Common myeloid progenitor, CD34-positive (primary cell): ENCODE measurements around the gene PRR29.
"Not testable (repeated sequence)": the region's sequence is repeated elsewhere in the genome, so short reads cannot be mapped to it uniquely, and the experiment has no call there.

Experiments used
- CTCF ChIA-PET: fragments of 350-600 bp; sonication (Branson Sonifier 250); formaldehyde crosslinking; loops from one replicate; lab custom pipeline; 2021; ENCODE audit warnings: antibody characterized with exemption; lab: Charles Lee
- POLR2A ChIA-PET: fragments of 350-600 bp; sonication (Branson Sonifier 250); formaldehyde crosslinking; loops from one replicate; lab custom pipeline; 2021; ENCODE audit warnings: antibody characterized with exemption; lab: Charles Lee
- DNase-seq, 3 donors: peaks; one replicate each; pipeline versions ENCODE4 v3.0.0 to v3.0.0-alpha.2; 2013
- H3K27ac ChIP-seq, 2 experiments: 1 replicate in 1 of 2; 2 replicates in 1 of 2; pipeline ENCODE4 v1.7.0; 2013; ENCODE audit warnings: inconsistent platforms in 2 of 2, low read length in 2 of 2, mild to moderate bottlenecking in 2 of 2, low read depth in 1 of 2, moderate library complexity in 1 of 2; ENCODE audit not compliant: severe bottlenecking in 2 of 2, insufficient read depth in 1 of 2, poor library complexity in 1 of 2
- H3K27me3 ChIP-seq, 5 experiments: replicated peaks in 2 of 5; 1 replicate in 3 of 5; 2 replicates in 2 of 5; pipeline versions ENCODE4 v1.6.1 to v1.7.0; 2013; ENCODE audit warnings: low read length in 4 of 5, mild to moderate bottlenecking in 2 of 5, moderate library complexity in 2 of 5, inconsistent platforms in 1 of 5; ENCODE audit not compliant: insufficient read depth in 5 of 5, control insufficient read depth in 4 of 5
- H3K36me3 ChIP-seq, 4 experiments: 1 replicate in 2 of 4; 2 replicates in 2 of 4; pipeline versions ENCODE4 v1.6.1 to v1.7.0; 2013; ENCODE audit warnings: low read length in 3 of 4, control low read depth in 1 of 4, mild to moderate bottlenecking in 1 of 4; ENCODE audit not compliant: control insufficient read depth in 4 of 4, insufficient read depth in 4 of 4
- H3K4me1 ChIP-seq, 4 experiments: 1 replicate in 3 of 4; 2 replicates in 1 of 4; pipeline versions ENCODE4 v1.6.1 to v1.7.1; 2013; ENCODE audit warnings: low read length in 3 of 4, mild to moderate bottlenecking in 3 of 4, control low read depth in 1 of 4, inconsistent platforms in 1 of 4, moderate library complexity in 1 of 4; ENCODE audit not compliant: control insufficient read depth in 4 of 4, insufficient read depth in 4 of 4; ENCODE audit errors: control extremely low read depth in 1 of 4
- H3K4me3 ChIP-seq, 7 experiments: 1 replicate in 4 of 7; 2 replicates in 3 of 7; pipeline versions ENCODE4 v1.5.1 to v1.7.0; 2013; ENCODE audit warnings: mild to moderate bottlenecking in 7 of 7, low read length in 6 of 7, moderate library complexity in 6 of 7, inconsistent platforms in 2 of 7, low read depth in 2 of 7, control low read depth in 1 of 7; ENCODE audit not compliant: insufficient read depth in 4 of 7, control insufficient read depth in 1 of 7; ENCODE audit errors: extremely low read depth in 1 of 7
- H3K9me3 ChIP-seq, 5 experiments: 1 replicate in 4 of 5; 2 replicates in 1 of 5; pipeline versions ENCODE4 v1.6.1 to v1.7.1; 2013; ENCODE audit warnings: low read length in 4 of 5, mild to moderate bottlenecking in 2 of 5, inconsistent platforms in 1 of 5, low read depth in 1 of 5, moderate library complexity in 1 of 5; ENCODE audit not compliant: control insufficient read depth in 4 of 5, insufficient read depth in 2 of 5; ENCODE audit errors: control extremely low read depth in 1 of 5
- WGBS: methylation state at CpG from one replicate; pipeline ENCODE4 v1.1.5; 2013; ENCODE audit not compliant: insufficient coverage; 5-methylcytosine and 5-hydroxymethylcytosine counted together

PRR29 gene

GRCh38 chr17:64005734-64006167 is 7.6 kb downstream of the PRR29 start:
- peak overlapping the region in 3 of 7 experiments; percentile 11 to 51 (median 12) for H3K4me3 ChIP-seq
- peaks cover 0 to 51% (median 45%) of the 10 kb centered on the region in 4 experiments for H3K4me1 ChIP-seq
- no peaks in the 10 kb centered on the region for H3K9me3 ChIP-seq
- CTCF ChIA-PET, result interaction anchor here (1.2 to 4.1 kb wide), 11 partner anchors 9 to 86 kb away, joined by 3 to 32 read pairs (median 7); partner anchors contain the start of genes CD79B and ICAM2
- POLR2A ChIA-PET, result interaction anchor here (1.8 to 3.5 kb wide), 3 partner anchors 11 to 20 kb away, joined by 5 to 31 read pairs (median 7); partner anchors contain the start of gene ICAM2
- H3K27ac ChIP-seq, result peak overlapping the region; percentile 42 to 80
- peaks cover 17 to 39% (median 21%) of the 10 kb centered on the region in 4 experiments for H3K36me3 ChIP-seq
- 4% methylated on average over 6 of the region's 6 CpGs for WGBS
- peak in 2 of 3 donors; percentile 60 to 69 for DNase-seq
- no peaks in the 10 kb centered on the region for H3K27me3 ChIP-seq

DNA sequence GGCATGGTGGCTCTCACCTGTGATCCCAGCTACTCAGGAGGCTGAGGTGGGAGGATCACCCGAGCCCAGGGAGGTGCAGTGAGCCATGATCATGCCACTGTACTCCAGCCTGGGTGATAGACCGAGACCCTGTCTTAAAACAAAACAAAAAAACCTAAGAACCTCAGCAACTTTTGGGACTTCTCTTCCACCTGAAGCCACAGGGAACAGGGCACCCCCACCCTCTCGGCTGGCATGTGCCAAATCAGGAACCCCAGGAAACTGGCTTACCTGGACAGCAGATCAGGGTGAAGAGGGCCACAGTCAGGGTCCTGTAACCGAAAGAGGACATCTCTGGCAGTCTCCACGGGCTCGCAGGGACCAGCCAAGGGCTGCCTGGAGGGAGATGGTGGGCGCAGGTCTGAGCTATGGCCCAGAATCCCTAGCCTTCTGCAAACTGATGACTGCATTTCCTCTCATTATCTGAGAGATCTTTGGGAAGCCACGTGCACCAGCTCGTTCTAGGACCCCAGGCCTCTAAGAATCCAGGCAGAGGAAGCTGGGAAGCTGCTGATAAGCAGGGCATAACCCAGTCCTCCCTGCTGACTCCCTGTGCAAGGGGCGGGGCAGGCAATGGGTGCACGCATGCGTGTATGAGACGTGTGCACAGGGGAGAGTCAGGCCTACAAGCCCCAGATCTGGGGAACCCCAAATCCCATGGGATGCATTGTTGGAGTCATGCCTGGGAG is 8.4 kb downstream of the PRR29 start:
- Histone ChIP-seq H3K9me3 (no peaks in the 10 kb centered on the region), H3K27me3 (no peaks in the 10 kb centered on the region), H3K27ac (peak overlapping the region; percentile 27 to 80), H3K4me1 (peaks cover 0 to 51% (median 45%) of the 10 kb centered on the region in 4 experiments), H3K4me3 (peak overlapping the region in 3 of 7 experiments; percentile 22 to 57 (median 51)), H3K36me3 (peaks cover 17 to 37% (median 21%) of the 10 kb centered on the region in 4 experiments)
- CTCF ChIA-PET, result interaction anchor here (1.0 to 4.1 kb wide), 11 partner anchors 10 to 187 kb away, joined by 3 to 32 read pairs (median 7); partner anchors contain the start of genes CD79B and ICAM2
- POLR2A ChIA-PET, result interaction anchor here (0.7 to 3.5 kb wide), 6 partner anchors 10 to 140 kb away, joined by 3 to 31 read pairs (median 5); partner anchors contain the start of gene ICAM2
- 25% methylated on average over 10 of the region's 13 CpGs for WGBS
- peak; percentile 89 to 97 (median 94) for DNase-seq

DNA sequence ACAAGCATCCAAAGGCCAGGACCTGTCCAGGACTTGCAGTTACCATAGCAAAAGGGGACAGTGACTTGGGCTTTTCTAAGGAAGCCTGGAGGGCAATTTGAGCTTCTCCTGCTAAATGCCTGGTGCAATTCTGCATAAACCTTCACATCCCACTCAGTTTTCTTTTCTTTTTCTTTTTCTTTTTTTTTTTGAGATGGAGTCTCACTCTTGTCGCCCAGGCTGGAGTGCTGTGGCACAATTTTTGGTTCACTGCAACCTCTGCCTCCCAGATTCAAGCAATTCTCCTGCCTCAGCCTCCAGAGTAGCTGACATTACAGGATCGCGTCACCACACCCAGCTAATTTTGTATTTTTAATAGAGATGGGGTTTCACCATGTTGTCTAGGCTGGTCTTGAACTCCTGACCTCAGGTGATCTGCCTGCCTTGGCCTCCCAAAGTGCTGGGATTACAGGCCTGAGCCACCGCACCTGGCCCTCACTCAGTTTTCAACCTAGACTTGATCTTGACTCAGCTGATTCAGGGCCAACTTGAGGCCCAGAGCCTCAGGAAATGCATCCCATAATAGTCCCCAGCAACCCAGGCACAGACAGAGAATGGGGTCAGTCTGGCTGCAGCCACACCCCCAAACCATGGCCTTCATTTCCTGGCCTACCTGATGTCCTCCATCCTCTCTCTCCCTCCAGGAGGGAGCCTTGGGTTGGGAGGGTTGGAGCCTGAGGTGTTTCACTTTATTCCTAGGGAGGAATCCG is 9.1 kb downstream of the PRR29 start:
- H3K36me3 ChIP-seq, result peaks cover 15 to 32% (median 22%) of the 10 kb centered on the region in 4 experiments
- POLR2A ChIA-PET, result interaction anchor here (0.7 to 3.5 kb wide), 6 partner anchors 10 to 139 kb away, joined by 3 to 31 read pairs (median 5); partner anchors contain the start of gene ICAM2
- not testable (repeated sequence) for H3K27me3 ChIP-seq, H3K9me3 ChIP-seq, DNase-seq
- peak overlapping the region in 3 of 7 experiments; percentile 22 to 57 (median 51) for H3K4me3 ChIP-seq
- peak overlapping the region; percentile 25 to 80 for H3K27ac ChIP-seq
- peaks cover 0 to 51% (median 45%) of the 10 kb centered on the region in 4 experiments for H3K4me1 ChIP-seq
- 89% methylated on average over 3 of the region's 5 CpGs for WGBS
- CTCF ChIA-PET, result interaction anchor here (1.0 to 4.1 kb wide), 10 partner anchors 10 to 186 kb away, joined by 3 to 32 read pairs (median 8); partner anchors contain the start of gene ICAM2

GRCh38 chr17:64007838-64008282 is 9.7 kb downstream of the PRR29 start:
- peaks cover 0 to 51% (median 45%) of the 10 kb centered on the region in 4 experiments for H3K4me1 ChIP-seq
- no peak for DNase-seq
- POLR2A ChIA-PET, result interaction anchor here (3.5 kb wide), 1 partner anchor 12 kb away, joined by 31 read pairs; the partner anchor contains the start of gene ICAM2

GRCh38 chr17:64008346-64008745 is 10.2 kb downstream of the PRR29 start:
- Histone ChIP-seq H3K4me3 (no peak overlapping the region), H3K27ac (peak overlapping the region; percentile 25 to 55), H3K36me3 (peaks cover 9 to 21% (median 18%) of the 10 kb centered on the region in 4 experiments), H3K9me3 (no peaks in the 10 kb centered on the region), H3K27me3 (no peaks in the 10 kb centered on the region), H3K4me1 (peaks cover 0 to 51% (median 45%) of the 10 kb centered on the region in 4 experiments)
- ChIA-PET POLR2A (no interaction called here), CTCF (interaction anchor here (2.5 kb wide), 1 partner anchor 9 kb away, joined by 20 read pairs; no protein-coding TSS in a partner anchor)
- WGBS, result 87% methylated on average over 4 of the region's 5 CpGs
- DNase-seq, result no peak

More at GRCh38 chr17:64007838-64008282, 9.7 kb downstream of the PRR29 start:
- Histone ChIP-seq H3K27me3 (no peaks in the 10 kb centered on the region), H3K36me3 (peaks cover 12 to 26% (median 21%) of the 10 kb centered on the region in 4 experiments), H3K4me3 (no peak overlapping the region), H3K9me3 (no peaks in the 10 kb centered on the region), H3K27ac (peak overlapping the region; percentile 25 to 54)
- CTCF ChIA-PET, result interaction anchor here (1.2 to 4.1 kb wide), 4 partner anchors 9 to 21 kb away, joined by 5 to 32 read pairs (median 21); partner anchors contain the start of gene ICAM2
- WGBS, result 91% methylated on average over 4 of the region's 5 CpGs

- H3K9me3 ChIP-seq, result no peaks in the 10 kb centered on the region
- 40% methylated on average over 1 of the region's 4 CpGs for WGBS
- ChIA-PET POLR2A (no interaction called here), CTCF (interaction anchor here (1.4 to 1.5 kb wide), 2 partner anchors 11 to 14 kb away, joined by 6 read pairs; partner anchors contain the start of gene ICAM2)
- peak overlapping the region in 1 of 2 experiments; percentile 55 for H3K27ac ChIP-seq
- no peak for DNase-seq
- H3K4me1 ChIP-seq, result peaks cover 0 to 52% (median 45%) of the 10 kb centered on the region in 4 experiments
- H3K4me3 ChIP-seq, result no peak overlapping the region
- H3K27me3 ChIP-seq, result no peaks in the 10 kb centered on the region
- H3K36me3 ChIP-seq, result peaks cover 8 to 19% (median 14%) of the 10 kb centered on the region in 4 experiments
Observed at GRCh38 chr17:64008830-64009229, 10.7 kb downstream of the PRR29 start.
